Stimulated activated CD8-positive, alpha-beta memory T cell treated with anti-CD3 and anti-CD28 coated beads, Interleukin-15, amount 100 ng/mL, for 24 hours (primary cell): ENCODE measurements around the gene RPA1.
"Not testable (repeated sequence)": the region's sequence is repeated elsewhere in the genome, so short reads cannot be mapped to it uniquely, and the experiment has no call there.

ENCODE experiments used
- DNase-seq: peaks from one replicate; pipeline ENCODE4 v3.0.0-alpha.2; 2020; ENCODE audit warnings: low read depth

Gene RPA1

DNA sequence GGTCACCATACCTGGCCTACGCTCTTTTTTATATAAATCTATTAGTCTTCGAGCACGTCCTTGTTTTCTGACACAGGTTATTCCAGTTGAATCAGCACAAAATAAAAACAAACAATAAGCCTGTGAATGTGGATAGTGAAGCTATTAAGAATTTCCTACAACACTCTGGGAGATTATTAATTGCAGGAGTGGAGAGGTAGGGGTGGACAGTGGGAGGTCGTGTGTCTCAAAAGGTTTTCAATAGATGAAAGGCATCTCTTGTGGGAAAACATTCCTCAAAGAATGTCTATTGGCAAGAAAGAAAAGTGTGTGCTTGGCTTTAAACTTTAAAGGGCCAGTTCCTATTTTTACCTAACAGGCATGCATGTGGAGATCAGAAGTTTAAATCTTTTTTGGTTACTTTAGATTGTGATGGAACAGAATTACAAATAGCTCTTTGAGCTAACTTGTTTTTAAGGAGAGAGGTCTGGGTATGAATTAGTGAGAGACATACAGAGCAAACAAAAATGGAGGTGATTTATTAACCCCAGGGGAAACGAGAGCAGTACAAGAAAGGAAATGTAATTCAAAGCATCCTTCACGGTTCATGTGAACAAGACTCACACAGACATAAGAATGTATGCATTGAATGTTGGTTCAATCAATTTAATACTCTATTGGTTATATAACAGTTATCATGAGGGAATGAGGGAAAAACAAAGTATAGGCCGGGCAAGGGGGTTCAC lies 9.1 kb upstream of the RPA1 start:
- DNase-seq: no peak

DNA sequence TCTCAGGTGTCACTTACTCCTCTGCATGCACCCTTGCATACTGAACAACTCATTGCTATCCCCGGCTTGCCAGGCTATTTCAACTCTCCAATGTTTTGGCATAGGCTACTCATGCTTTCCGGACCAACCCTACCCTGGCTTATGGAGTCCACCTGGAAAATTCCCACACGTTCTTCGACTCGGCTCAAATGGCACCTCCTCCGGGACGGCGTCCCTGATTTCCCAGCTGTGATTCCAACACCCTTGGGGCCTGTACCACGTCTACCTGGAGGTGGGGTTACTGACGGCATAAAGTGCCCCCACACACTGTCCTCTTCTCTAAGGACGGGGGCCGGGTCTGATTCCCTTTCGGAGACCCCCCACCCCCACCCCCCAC lies 601 bp upstream of the RPA1 start:
- no peak for DNase-seq

DNA sequence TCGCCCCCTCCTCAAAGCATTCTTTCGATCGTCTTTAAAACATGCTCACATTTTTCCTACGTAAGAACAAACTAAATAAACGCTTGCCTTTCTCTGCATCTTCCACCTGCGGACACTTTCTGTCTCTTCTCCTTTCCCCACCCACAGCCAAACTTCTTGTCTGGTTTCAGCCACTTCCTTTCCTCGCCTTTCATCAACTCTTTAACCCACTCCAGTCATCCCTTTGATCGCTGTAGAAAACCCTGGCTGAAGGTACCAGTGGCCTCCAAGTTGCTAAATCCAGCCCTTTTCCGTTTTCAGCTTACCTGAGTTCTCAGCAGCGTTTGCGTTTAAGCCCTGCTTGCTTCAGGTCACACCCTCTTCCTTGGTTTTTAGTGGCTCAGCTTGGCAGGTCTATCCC lies 483 bp downstream of the RPA1 start:
- DNase-seq: no peak

DNA sequence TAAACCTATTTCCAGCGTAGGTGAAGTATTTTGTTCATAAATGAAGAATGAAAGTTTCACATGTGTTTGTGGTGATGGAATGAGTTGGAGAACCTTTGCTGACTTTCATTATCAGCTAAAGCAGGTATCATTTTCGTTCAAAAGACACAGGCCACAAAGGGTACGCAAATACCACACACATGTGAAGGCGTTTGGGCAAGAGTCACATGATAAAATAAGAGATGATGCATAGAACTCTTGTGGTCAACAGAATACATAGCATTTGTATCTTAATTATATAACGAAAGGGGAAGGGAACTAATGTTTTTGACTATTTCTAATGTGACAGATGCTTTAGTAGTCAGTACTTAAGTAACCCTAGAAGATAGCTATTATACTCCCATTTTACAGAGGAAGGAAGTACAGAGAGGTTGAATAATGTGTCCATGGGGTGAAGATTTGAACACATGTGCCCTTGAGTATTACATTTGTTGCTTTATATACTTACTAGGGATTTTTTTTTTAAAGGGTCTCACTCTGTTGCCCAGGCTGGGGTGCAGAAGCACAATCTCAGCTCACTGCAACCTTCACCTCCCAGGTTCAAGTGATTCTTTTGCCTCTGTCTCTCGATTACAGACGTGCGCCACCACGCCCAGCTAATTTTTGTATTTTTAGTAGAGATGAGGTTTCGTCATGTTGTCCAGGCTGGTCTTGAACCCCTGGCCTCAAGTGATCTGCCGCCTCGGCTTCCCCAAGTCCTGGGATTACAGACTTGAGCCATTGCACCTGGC lies 4.8 kb downstream of the RPA1 start:
- DNase-seq: no peak

DNA sequence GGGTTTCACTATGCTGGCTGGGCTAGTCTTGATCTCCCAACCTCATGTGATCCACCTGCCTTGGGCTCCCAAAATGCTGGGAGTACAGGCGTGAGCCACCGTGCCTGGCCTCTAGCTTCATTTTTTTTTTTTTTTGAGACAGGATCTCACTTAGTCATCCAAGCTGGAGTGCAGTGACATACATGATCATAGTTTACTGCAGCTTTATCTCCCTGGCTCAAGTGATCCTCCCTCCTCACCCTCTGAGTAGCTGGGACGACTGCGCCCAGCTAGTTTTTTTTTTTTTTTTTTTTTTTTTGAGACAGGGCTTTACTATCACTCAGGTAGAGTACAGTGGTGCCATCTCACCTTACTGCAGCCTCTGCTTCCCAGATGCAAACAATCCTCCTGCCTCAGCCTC lies 9.7 kb downstream of the RPA1 start:
- no peak for DNase-seq

DNA sequence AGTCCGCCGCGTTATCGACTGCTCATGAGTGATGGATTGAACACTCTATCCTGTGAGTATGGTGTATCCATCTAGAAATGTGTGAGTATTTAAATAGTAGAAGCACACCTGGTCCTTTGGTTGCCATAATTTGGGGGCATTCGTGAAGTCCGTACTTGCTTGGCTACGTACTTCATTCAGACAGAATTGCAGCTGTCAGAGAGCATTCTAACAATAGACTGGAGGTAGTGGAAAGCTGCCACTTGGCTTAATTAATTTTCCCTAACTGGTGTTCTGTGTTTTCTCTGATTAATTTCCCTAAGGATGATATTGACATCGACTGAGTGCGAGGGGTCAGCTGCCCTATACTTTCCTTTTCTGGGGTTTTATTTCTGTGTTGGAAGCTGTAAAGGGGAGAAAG lies 14.1 kb downstream of the RPA1 start:
- DNase-seq: no peak

DNA sequence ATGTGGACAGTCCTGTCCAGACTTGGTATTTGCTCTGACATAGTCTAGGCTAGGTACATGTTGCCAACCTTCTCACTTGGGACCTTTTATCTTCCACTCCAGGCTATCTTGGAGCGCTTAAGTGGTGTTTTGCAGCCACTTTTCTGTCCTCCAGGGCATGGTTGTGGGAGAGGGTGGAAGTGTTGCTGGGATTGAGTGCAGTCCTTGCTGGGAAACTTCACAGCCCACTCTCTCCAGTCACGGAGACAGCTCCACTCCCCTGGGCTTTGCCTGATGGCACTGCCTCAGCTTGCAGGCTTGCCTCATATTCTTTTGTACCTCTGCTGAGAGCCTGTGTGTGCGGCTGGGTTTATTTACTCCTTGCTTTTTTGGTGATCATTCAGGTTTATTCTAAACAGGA lies 17.4 kb downstream of the RPA1 start:
- no peak for DNase-seq

DNA sequence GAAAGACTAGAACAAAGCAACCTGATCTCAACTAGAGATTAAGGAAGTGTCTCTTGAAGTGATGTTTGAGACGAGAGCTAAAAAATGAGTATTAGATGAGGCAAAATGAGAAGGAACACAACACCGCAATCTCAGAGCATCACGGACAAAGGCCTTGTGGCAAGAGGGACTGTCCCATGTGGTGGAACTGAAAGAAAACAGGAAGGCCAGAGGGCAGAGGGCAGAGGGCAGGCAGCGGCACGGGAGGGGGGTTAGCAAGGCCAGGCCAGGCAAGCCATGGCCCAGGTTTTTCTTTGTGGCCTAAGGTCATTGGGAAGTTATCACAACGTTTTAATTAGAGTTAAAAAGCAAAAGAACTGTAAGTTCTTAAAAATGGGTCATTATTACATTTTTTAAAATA lies 22.5 kb downstream of the RPA1 start:
- no peak for DNase-seq

DNA sequence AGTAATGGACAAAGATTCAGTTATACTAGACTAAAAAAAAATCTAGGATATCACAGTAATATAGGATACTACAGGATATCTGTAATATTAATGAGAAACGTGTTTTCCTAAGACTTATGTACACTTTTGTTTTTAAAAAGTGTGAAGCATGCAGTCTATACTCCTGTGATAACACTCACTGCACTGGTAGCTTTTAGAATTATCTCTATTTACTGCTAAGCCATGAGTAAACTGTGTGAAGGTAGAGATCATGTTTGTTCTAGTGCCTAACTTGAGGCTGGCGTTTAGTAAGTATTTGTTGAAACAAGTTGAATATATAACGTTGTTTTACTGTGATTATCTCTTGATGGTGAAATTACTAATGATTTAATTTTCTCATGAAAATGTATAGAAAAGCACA lies 23.9 kb downstream of the RPA1 start:
- no peak for DNase-seq

DNA sequence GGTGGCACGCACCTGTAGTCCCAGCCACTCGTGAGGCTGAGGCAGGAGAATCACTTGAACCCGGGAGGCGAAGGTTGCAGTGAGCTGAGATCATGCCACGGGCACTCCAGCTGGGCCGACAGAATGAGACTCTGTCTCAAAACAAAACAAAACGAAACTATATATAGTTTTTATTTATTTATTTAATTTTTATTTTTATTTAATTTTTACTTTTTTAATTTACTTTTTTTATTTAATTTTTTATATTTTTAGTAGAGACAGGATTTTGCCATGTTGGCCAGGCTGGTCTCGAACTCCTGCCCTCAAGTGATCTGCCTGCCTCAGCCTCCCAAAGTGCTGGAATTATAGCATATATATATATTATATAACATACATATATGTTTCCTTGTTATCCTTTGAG lies 26.7 kb downstream of the RPA1 start:
- not testable (repeated sequence) for DNase-seq

DNA sequence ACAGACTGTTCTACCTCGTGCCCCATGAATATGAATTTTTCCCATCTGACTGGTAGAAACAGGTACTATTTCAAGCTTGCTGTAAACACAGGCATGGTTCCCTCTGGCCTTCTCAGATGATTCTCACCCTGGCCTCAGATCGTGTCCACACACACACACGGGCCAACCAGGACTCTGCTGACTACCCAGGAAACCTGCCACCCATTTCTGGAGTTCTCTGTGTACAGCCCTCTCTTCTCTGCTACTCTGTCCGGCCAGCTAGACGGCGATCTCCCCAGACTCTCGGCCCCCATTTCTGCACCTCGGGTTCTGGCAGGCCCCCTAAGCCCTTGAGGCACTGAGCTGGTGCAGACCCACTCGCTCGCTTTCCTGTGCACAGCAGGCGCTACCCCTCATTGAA lies 31.2 kb downstream of the RPA1 start:
- DNase-seq: no peak

DNA sequence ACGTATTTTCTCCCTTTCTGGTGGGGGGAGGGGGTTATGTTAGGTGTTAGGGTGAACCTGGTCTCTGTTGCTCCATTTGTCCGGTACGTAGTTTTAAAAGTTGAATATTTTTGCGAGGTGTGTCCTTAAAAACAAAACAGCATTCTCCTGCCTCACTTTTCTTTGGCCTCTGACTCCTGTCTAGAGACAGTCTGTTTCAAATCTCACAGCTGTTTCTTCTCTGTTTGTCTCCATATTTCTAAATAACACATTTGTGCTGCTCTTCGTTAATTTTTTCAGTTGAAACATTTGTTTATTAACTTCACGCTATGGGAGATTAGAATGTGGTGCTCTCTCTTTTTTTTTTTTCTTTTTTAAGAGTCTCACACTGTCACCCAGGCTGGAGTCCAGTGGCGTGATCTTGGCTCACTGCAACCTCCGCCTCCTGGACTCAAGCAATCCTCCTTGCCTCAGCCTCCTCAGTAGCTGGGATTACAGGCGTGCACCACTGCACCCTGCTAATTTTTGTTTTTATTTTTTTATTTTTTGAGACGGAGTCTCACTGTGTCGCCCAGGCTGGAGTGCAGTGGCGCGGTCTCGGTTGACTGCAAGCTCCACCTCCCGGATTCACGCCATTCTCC lies 31.7 kb downstream of the RPA1 start:
- no peak for DNase-seq

DNA sequence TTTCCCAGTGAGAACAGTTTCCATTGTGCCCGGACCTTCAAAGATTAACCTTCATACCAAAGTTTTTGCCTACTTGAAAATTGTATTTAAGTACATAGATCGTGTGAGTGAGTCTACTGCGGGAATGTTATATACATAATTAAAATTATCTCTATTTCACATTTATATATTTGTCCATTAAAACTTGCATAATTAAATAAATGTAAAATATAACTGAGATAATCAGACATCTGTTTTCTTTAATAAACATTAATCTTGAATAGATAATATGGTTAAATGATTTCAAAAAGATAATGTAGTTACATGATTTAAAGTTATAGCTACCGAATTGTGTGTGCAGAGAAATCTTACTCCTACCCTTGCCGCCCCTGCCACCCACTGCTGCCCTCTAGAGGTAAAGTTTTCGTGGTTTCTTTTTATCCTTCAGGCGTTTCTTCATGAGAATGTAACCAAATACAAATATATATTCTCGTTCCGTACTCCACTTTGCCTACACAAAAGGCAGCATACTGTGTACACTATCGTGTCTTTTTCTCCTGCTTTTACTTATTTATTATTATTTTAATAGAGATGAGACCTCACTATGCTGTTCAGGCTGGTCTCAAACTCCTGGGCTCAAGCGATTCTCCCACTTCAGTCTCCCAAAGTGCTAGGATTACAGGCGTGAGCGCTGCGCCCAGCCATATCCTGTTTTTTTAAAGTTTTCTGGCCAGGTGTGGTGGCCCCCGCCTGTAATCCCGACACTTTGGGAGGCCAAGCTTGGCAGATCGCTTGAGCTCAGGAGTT lies 35.6 kb downstream of the RPA1 start:
- no peak for DNase-seq

DNA sequence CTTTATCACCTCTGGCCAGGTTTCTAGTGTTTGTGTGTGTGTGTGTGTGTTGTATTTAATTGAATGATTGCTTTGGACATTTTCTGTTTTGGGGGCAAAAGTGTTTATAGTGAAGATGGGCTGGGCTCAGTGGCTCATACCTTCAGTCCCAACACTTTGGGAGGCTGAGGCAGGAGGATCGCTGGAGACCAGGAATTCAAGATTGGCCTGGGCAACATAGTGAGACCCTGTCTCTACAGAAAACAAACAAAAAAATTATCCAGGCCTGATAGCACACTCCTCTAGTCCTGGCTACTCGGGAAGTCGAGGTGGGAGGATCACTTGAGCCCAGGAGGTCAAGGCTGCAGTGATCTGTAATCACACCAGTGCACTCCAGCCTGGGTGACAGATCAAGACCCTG lies 37.5 kb downstream of the RPA1 start:
- DNase-seq: no peak

DNA sequence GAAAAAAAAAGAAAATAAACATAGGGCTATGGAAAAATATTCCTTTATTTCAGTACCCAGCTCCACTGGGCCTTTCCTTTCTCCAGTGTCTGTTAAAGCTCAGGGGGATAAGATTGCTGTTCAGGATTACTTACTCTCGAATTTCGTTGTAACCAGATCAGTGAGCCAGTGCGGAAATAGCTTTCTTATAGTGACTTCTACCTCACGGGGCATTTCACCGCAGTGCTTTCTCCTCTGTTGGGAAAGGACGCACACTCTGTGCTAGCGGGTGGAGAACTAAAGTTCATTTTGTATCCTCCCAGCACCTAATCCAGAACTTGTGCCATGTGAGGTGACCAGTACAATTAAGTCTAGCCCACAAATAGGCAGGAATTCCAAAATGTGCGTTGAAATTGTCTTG lies 38.3 kb downstream of the RPA1 start:
- no peak for DNase-seq

DNA sequence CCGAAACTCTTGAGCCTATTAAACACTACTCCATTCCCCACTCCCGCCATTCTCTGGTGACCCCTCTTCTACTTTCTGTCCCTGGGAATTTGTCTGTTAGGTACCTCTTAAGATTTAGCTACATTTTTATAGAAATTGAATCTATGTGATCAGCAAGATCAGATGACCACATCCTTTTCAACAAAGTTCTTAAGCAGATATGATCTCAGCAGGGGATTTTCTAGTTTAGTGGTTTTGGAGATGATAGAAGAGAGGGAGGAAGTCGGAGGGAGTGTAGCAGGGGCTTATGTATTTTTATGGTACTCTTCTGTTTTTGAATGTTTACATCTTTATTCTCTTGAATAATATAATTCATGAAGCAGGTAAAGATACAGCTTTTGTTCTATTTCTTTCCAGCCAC lies 40.8 kb downstream of the RPA1 start:
- no peak for DNase-seq

DNA sequence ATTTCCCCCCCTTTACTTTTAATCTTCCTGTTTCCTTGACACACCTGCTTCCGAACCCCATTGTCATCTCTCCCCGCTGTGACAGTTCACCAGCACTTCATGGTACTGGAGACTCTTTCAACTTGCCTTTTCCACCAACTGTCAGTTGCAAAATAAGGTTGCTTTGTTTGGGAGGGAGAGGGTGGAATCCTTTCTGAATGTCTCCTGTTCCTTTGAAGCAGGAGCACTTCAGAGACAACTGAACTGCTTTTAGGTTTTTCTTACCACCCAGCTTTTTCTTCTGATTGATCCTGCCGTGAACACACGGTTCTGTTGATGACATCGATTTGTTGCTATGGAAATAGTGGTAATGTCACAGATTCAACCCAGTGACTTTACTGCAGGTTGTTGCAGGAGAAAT lies 42.0 kb downstream of the RPA1 start:
- no peak for DNase-seq

DNA sequence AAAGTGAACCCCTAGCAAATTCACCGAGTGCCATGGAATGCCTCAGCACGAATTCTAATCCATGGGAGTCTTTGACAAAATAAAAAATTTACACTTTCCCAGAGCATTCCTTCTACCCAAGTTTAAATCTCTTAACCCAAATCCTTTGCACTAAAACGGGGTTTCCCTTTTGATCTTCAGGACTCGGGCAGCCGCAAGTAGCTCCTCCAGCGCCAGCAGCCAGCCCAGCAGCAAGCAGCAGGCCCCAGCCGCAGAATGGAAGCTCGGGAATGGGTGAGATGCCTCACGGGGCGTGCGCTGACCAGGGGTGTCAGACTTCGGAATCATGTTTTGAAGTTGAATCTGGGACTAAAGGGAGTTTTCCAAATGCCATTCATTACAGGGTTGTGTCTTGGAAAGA lies 42.4 kb downstream of the RPA1 start:
- DNase-seq: no peak

DNA sequence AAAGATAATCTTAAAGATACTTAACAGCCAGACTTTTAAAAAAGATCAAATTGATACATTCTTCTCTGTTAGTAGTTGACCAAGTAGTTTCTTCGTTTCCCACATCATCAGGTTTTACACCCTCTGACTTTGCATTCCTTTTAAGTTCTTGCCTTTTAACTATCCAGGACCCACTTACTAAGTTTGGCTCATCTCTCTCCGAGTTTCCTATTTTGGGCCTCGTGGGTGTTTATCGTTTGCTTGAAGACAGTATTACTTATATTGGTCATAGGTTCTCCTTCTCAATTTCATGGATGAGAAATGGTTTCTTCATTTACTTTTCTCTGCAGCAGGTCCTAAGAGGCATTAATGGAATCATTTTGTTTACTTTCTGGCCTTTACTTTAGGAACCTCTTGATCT lies 43.2 kb downstream of the RPA1 start:
- no peak for DNase-seq

DNA sequence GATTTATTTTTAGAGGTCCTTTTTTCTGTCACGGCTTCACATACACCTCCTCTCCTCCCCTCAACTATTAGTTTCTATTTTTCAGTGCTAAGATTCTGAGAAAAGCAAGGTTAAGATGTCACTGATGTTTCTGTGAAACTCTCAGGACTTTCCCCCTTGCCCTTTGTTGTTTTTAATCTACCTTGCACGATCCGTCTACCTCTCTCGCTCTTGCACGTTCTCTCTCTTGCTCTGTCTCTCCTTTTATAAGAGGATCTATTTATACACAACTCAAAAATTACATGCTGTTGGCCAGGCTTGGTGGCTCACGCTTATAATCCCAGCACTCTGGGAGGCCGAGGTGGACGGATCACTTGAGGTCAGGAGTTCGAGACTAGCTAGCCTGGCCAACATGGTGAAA lies 43.6 kb downstream of the RPA1 start:
- no peak for DNase-seq

DNA sequence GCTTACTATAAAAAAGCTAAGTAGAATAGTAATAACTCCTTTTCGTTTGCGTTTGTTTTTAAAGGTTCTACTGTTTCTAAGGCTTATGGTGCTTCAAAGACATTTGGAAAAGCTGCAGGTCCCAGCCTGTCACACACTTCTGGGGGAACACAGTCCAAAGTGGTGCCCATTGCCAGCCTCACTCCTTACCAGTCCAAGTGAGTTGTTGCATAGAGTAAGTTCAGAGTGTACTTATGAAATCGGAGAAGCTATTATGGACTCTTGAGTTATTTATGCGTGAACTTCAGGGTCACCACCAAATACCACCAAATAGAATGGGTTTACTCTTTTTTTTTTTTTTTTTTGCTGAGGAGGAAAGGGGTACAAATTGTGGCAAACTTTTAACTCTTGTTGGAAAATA lies 45.8 kb downstream of the RPA1 start:
- DNase-seq: no peak

DNA sequence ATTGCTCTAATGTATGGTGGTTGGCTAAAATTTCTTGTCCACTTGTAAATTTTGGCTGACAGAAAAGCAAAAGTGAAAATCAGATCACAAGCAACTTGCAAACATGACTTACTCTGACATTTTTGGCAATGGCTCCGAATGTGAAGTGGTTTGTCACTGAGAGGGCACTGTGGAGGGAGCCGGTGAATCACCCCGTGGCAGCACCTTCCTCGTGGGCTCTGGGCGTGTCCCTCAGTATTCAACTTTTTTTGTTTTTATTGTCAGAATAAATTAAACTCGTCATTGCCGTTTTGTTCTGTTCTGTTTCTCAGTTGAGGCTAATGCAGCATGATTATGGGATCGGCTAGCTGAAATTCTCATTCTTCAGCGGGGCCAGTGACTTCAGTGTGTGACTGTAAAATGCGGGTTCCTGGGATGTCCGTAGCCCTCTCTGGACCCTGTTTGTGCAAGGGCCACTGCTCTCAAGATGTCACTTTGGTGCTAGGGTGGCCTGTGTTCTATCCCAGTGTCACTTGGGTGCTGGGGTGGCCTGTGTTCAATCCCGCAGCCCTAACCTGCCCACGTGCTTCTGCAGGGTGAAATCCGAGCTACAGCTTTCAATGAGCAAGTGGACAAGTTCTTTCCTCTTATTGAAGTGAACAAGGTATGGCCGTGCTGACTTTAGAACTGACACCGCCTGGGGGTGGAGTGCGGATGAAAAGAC lies 48.8 kb downstream of the RPA1 start:
- no peak for DNase-seq
